Hematopoietic multipotent progenitor cell treated with erythropoietin and hydrocortisone succinate and interleukin-3 and kit ligand, for 17 days (in vitro differentiated cells): ENCODE data around the gene TAOK3.
"Not testable (repeated sequence)": the region's sequence is repeated elsewhere in the genome, so short reads cannot be mapped to it uniquely, and the experiment has no call there.

ENCODE experiments used
- DNase-seq: peaks from one replicate; pipeline ENCODE4 v3.0.0-alpha.2; 2015; ENCODE audit warnings: low spot score

TAOK3 gene

DNA sequence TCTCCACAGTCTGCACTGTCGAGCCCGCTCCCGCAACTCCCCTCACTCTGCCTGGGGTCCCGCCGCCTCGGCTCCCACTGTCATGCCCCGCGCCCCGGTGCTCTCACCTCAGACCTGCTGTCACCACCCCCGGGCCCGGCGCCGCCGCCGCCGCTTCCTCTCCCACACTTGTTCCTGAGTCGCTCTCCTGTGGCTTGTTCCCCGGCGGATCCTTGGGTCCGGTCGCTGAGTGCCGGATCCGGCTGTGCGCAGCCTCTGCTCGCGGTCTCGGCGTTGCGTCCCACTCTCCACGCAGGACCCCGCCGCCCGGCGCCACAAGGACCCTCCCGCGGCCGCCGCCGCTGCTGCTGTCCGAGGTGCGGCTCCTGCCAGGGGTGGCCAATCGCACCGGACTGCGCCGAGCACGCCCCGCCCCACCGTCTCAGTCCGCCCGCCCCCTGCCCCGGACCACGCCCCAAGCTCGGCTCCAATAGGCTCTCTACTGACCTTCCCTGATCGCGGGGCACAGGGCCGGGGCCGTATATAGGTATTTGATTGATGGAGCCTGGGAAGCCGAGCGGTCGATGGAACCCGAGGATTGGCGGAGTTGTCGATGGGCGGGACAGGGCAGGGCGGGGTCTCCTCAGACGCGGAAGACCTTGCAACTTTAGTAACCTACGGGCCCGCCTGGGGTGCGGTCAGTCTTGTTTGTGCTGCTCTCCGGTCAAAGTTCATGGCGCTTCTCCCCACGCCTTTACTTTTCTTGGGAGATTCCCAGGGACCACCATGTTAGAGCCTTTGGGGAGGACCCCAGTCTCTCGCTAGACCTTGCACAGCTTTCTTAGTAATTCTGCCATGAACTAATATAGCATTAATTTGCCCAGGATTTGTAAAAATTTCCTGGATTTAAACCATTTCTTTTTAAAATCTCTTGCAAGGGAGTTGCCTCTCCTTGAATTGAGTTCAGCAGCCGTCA lies at the start of gene TAOK3:
TSS of gene TAOK3 (minus strand) at position 367 of the 955 bp plus-strand sequence. CDS start 117,340 bp downstream, outside the sequence.
- DNase-seq = peak; percentile 99

DNA sequence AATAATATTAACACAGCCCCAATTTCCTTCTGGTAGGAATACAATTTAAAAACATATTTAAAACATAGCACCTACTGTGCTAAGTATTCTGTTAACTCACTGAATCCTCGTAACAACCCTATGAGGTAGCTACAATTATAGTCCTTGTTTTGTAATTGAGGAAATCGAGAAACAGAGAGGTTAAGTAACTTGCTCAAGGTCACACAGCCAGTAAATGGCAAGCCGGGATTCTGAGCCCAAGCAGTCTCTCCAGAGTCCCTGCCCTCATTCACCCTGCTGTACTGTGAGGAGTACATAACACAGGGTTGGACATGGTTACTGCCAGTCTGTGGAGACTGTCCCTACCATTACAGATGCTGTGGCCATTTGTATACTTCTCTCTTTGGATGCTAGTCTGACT lies 48.0 kb upstream of the TAOK3 start:
- DNase-seq = no peak

- DNase-seq = no peak
Observed at GRCh38 chr12:118418385-118419057, 45.8 kb upstream of the TAOK3 start.

GRCh38 chr12:118417942-118418341 lies 45.2 kb upstream of the TAOK3 start:
- no peak for DNase-seq

GRCh38 chr12:118409834-118410233 lies 37.1 kb upstream of the TAOK3 start:
- peak; percentile 85 for DNase-seq

GRCh38 chr12:118408241-118408640 lies 35.5 kb upstream of the TAOK3 start:
- not testable (repeated sequence) for DNase-seq

GRCh38 chr12:118404876-118405521 lies 32.3 kb upstream of the TAOK3 start:
- peak; percentile 81 for DNase-seq

DNA sequence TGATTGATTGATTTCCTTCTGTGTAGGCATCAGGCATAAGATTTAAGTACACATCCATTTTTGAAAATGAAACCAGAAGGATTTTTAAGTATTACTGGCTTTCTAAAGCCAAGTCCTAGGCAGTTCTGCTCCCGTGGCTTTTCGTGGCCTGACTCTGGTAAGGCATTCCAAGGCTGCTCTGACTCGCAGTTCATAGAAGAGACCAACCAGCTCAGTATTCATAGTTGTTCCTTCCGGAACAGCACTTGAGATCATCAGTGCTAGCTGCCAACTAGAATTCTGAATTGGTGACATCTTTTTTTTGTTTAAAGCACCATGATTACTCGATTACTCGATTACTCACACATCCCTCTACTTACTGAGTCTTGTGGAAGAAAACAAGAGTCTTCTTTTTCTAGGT lies 29.5 kb upstream of the TAOK3 start:
- no peak for DNase-seq

- DNase-seq = no peak
Observed at GRCh38 chr12:118398940-118399339, 26.2 kb upstream of the TAOK3 start.

DNA sequence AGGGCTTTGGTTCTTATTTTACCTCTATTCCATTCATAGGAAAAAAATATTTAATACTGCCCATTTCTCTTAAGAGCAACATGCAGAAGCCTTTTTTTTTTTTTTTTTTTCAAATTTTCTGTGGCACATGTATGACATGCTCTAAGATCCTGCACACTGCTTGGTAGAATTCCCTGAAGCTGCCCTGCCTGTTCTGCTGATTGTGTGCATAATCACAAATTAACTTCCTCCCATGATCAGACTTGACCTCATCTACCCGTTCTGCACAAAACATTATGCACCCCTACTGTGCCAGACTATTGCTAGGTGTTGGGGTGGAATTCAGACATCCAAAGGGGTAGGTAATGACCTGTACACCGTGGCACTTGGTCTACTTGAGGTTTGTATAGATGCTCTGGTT lies 25.8 kb upstream of the TAOK3 start:
- DNase-seq = no peak

DNA sequence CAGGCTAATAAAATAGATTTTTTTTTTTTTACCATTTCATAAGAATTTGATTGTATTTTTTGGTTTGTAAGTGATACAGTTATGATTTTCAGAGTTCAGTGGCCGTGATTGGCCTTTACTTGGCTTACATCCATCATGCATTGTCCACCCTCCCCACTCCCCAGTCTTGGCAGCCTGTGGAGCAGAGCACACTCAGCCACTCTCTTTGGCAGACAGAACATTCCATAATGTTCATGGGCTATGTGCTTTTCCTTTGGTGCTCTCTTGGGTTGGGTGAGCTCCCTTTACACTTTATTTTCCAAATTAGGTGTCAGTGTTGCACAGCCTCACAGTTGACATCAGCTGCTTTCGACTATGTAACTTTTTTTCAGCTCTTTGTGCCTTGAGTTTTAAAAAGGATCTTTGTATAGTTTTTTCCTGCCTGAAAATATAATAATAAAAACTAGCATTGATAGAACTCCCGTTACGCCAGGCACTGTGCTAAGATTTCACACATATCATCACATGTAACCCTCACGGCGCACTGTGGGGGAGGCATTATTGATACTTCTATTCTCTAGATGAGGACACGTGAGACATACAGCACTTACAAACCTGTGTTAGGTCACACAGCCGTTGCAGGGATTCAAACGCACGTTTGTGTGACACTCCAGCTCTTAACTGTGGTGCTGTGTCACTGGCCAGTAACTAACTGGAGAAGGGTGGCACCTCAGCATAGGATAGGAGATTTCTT lies 25.2 kb upstream of the TAOK3 start:
- DNase-seq = no peak

DNA sequence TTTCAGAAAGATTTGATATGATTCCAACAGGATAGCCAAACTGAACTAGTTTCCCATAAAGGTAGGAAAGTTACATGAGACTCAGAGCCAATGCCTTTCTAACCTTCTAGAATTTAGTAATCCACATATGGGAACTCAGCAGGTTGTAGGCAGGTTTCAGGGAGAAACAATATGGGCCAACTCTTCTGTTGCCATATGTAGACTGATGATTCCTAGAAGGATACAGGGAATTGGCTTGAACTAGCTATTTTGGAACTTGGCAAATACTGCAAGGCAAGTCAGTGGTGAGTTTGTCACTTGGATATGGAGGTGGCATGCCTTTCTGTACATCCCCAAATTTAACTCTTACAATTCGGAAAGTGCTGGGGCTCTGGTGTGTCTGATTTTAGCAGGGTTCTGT lies 19.1 kb upstream of the TAOK3 start:
- no peak for DNase-seq

DNA sequence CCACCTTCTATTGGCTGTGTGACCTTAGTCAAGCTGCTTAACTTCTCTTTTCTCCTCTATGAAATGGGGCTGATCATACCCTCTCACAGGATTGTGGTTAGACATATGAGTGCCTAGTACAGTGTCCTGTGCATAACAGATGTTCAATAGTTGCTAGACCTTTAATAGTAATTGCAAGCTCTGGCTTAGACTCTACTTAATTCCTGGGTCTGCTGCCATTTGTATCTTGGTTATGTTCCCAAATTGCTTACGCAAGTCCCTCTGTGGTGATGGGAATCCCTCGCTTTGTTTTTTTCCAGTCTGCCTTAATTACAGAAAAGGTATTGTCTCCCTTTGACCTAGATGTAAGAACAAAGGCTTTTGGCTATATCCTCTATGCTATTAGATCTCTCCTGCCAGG lies 18.7 kb upstream of the TAOK3 start:
- no peak for DNase-seq

DNA sequence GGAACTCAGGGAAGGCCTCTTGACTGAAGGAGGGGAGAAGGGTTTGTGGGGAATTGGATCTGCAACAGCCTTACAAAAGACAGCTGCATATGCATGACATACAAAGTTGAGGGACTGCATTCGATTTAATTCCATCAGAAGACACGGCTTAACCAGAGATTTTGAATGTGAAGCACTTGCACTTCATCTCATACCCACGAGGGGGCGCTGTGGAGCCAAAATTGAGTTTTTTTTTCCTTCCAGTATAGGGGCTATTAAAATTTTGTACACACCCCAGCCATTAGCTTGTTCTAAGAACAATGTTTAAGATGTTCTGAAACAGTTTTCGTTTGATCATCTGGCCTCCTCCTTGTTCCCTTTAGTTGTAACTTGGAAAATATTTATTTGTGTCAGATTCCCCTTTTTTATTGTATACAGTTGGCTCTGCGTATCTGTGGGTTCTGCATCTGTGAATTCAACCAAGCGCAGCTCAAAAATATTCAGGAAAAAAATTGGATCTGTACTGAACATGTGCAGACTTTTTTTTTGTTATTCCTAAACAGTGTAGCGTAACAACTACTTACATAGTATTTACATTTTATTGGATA lies 5.3 kb upstream of the TAOK3 start:
- peak; percentile 86 for DNase-seq

DNA sequence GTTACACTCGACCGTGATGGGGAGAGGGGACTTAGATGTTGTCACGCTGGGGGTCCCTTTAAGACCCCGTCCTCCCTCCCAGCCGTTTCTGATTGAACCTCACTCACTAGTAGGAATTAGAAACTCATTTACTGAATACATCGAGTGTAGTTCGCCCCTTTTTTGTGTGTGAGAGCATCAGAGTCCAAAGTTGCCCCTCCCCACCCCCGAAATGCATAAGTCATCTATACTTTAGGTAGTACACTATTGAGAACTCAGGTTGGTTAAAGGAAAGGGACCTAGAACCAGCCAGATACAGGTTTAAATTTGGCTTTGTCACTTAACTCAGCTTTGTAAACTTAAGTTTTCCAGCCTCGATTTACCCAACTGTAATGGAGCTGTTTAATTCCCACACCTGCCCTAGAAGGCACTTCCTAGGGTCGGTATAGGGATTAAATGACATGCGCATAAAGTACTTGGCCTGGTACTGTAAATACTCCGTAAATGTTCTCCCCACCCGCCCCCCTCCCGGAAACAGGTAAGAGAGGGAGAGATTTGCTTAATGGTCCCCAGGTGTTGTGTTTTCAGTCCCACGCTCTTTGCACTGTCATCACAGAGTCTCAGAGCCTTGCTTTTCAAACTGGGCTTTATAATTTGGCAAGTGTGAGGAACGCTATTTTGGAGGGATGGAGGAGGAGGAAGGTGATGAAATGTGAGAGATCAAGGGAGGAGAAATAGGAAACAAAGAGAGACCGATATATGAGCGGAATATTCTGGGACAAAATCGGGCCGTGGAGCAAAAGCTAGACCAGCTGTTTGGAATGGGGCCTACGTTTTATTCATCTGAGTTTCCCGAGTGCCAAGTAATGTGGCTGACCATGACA lies 4.5 kb upstream of the TAOK3 start:
- DNase-seq = peak; percentile 53

GRCh38 chr12:118376089-118377020 lies 3.6 kb upstream of the TAOK3 start, which contains the start of gene SUDS3:
Gene SUDS3 (plus strand): TSS chr12:118376555. CDS start chr12:118376692, 137 bp downstream.
- DNase-seq = peak; percentile 95

DNA sequence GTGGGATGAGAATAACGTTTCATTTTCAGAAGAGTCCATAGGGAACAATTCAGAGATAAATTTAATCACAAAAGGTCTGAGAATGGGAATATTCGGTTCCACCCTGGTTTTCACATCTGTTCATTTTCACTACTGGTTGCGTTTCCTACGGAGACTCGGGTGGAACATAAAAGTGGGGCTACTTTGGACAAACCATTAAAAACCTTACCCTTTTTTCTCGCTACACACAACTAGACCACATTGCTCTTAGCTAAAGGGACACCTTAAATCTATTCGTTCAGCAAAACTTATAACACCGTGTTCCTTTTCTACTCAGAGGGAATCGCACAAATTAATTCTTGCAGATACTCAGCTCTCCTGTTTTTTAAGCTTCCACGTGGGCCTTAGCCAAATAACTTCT lies 2.6 kb upstream of the TAOK3 start:
- no peak for DNase-seq

GRCh38 chr12:118374909-118375308 lies 2.2 kb upstream of the TAOK3 start:
- no peak for DNase-seq

- DNase-seq = no peak
Observed at GRCh38 chr12:118374126-118374725, 1.5 kb upstream of the TAOK3 start.
